ENCODE results near the gene ECI1. TPM values are rescaled to one million over a fixed set of nuclear protein-coding genes. Genes with fewer than 3 reads are reported as not detected.

ECI1 gene
- total RNA-seq, 4 donors from 2014 or later = 60.2 to 114 (median 95.6) TPM

- peaks cover 0 to 17% (median 11%) of the 10 kb centered on the region in 4 donors for H3K4me1 ChIP-seq
- H3K36me3 ChIP-seq = peaks cover 0 to 62% (median 0%) of the 10 kb centered on the region in 3 donors
- peak overlapping the region; percentile 60 to 91 (median 78) for H3K4me3 ChIP-seq
- H3K9me3 ChIP-seq = no peaks in the 10 kb centered on the region
- peak; percentile 35 to 76 (median 71) for DNase-seq
- peak overlapping the region; percentile 88 to 98 (median 91) for H3K27ac ChIP-seq
- TF ChIP-seq POLR2A (IDR thresholded peaks at IDR 0.05) = no peak
- no peak for TF ChIP-seq CTCF (IDR thresholded peaks at IDR 0.05)
- no peaks in the 10 kb centered on the region for H3K27me3 ChIP-seq
Measured at GRCh38 chr16:2250652-2251295, 613 bp downstream of the ECI1 start.

GRCh38 chr16:2246301-2246885 is 5.0 kb downstream of the ECI1 start:
- TF ChIP-seq CTCF (IDR thresholded peaks at IDR 0.05) = no peak
- no peak for TF ChIP-seq POLR2A (IDR thresholded peaks at IDR 0.05)
- H3K27me3 ChIP-seq = no peaks in the 10 kb centered on the region
- H3K4me1 ChIP-seq = peaks cover 0 to 10% (median 5%) of the 10 kb centered on the region in 4 donors
- H3K27ac ChIP-seq = no peak overlapping the region
- no peak for DNase-seq
- no peak overlapping the region for H3K4me3 ChIP-seq
- no peaks in the 10 kb centered on the region for H3K9me3 ChIP-seq
- peaks cover 0 to 75% (median 0%) of the 10 kb centered on the region in 3 donors for H3K36me3 ChIP-seq

- peaks cover 0 to 77% (median 0%) of the 10 kb centered on the region in 3 donors for H3K36me3 ChIP-seq
- peaks cover 0 to 4% (median under 1%) of the 10 kb centered on the region in 4 donors for H3K4me1 ChIP-seq
Measured at GRCh38 chr16:2244926-2245795, 6.2 kb downstream of the ECI1 start.

GRCh38 chr16:2244301-2244700 is 7.1 kb downstream of the ECI1 start:
- no peak for DNase-seq
- no peaks in the 10 kb centered on the region for H3K9me3 ChIP-seq
- H3K27me3 ChIP-seq = no peaks in the 10 kb centered on the region
- peaks cover 0 to 77% (median 0%) of the 10 kb centered on the region in 3 donors for H3K36me3 ChIP-seq
- H3K4me3 ChIP-seq = no peak overlapping the region
- TF ChIP-seq CTCF (IDR thresholded peaks at IDR 0.05) (no peak), POLR2A (IDR thresholded peaks at IDR 0.05) (no peak)
- no peaks in the 10 kb centered on the region for H3K4me1 ChIP-seq
- no peak overlapping the region for H3K27ac ChIP-seq

More at GRCh38 chr16:2244926-2245795, 6.2 kb downstream of the ECI1 start:
- no peaks in the 10 kb centered on the region for H3K27me3 ChIP-seq
- DNase-seq = no peak
- H3K9me3 ChIP-seq = no peaks in the 10 kb centered on the region
- H3K4me3 ChIP-seq = no peak overlapping the region
- H3K27ac ChIP-seq = no peak overlapping the region
- no peak for TF ChIP-seq CTCF (IDR thresholded peaks at IDR 0.05)
- no peak for TF ChIP-seq POLR2A (IDR thresholded peaks at IDR 0.05)

- peaks cover 0 to 72% (median 0%) of the 10 kb centered on the region in 3 donors for H3K36me3 ChIP-seq
- no peak overlapping the region for H3K4me3 ChIP-seq
- no peaks in the 10 kb centered on the region for H3K27me3 ChIP-seq
- TF ChIP-seq CTCF (IDR thresholded peaks at IDR 0.05) (no peak), POLR2A (IDR thresholded peaks at IDR 0.05) (no peak)
- no peaks in the 10 kb centered on the region for H3K4me1 ChIP-seq
- DNase-seq = no peak
- no peak overlapping the region for H3K27ac ChIP-seq
- no peaks in the 10 kb centered on the region for H3K9me3 ChIP-seq
Measured at GRCh38 chr16:2243781-2244180, 7.6 kb downstream of the ECI1 start.
